GM18951 (cell line): ENCODE data around the gene POU1F1.

ENCODE experiments used
- POLR2A ChIP-seq: IDR thresholded peaks from 4 replicates; pipeline ENCODE4 v1.6.1; 2011; ENCODE audit warnings: mild to moderate bottlenecking; ENCODE audit not compliant: insufficient read length, insufficient read depth; ENCODE audit errors: extremely low read depth
- in situ Hi-C: fragments of 300-500 bp; cut with MboI; formaldehyde crosslinking; loops from one replicate; pipeline ENCODE4 v1.12.0; 2022; ENCODE audit warnings: low sequenced_read_pairs, mixed read lengths, inconsistent platforms; ENCODE audit not compliant: unreplicated experiment

The POU1F1 gene, protein sequence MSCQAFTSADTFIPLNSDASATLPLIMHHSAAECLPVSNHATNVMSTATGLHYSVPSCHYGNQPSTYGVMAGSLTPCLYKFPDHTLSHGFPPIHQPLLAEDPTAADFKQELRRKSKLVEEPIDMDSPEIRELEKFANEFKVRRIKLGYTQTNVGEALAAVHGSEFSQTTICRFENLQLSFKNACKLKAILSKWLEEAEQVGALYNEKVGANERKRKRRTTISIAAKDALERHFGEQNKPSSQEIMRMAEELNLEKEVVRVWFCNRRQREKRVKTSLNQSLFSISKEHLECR

DNA sequence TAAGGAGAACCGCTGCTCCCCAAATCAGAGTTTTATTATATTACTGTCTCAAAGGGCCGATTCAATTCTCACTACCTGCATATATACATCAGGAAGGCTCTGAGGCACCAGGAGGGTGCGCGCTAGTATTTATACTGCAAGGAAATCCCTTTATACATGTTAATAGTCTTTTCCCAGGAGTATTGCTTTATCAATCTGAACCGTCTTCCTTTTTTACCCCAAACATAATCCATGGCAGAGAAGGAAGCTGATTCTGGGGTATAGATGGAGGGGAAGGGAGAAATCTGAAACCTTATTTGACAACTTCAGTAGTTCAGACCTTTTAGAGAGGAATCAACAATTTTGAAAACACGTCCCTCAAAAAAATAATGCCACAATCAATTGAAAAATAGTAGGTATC, at the start of gene POU1F1:
POU1F1 (minus strand) TSS at position 101 of the 400 bp plus-strand sequence. CDS start 122 bp downstream, outside the sequence.
- TF ChIP-seq POLR2A = no peak
- in situ Hi-C loops = no loop called here

DNA sequence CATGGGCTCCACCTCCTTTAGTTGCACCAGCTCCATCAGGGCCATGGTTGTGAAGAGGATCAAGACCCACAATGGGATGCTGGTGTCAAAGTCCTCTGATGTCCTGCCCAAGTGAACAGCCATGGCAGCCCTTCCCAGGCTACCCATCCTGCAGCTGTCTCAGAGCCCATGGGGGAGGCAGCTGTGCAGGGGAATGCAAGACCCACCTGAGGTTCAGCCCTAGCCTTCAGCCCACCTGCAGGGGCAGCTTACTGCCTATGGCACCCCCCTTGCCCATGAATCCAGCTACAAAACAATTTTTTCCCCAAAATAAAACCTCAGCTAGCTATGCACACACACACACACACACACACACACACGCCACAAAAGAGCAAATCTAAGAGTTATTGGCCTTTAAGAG, 48.2 kb upstream of the POU1F1 start:
- TF ChIP-seq POLR2A = no peak
- in situ Hi-C loops = loop anchor here (25.0 kb wide), 1 partner anchor 663 kb away; no protein-coding TSS in a partner anchor

DNA sequence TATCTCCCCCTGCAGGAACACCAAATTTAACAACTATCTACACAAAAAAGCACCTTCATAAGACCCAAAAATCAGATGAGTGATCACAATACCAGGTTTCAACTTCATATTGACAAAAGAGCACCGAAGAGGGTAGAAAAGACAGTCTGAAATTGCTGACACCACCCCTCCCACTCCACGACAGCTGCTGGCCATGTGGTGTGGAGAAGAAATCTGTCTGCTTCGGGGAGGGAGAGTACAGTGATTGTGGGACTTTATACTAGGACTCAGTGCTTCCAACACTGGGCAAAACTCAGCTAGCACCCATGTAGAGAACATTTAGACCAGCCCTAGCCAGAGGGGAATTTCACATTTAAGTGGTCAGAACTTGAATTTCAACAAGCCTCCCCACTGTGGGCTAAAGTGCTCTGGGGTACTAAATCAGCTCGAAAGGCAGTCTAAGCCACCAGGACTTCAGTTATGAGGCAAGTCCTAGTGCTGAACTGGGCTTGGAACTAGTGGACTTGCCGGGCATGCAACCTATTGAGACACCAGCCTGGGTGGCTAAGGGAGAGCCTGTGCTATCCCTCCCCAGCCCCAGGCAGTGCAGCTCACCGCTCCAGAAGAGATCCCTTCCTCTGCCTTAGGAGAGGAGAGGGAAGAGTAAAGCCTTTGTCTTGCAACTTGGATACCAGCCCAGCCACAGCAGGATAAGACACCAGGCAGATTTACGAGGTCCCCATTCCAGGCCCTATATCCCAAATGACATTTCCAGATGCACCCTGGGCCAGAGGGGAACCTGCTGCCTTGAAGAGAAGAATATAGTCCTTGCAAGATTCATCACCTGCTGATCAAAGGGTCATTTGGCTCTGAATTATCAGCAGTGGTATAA, 44.6 kb upstream of the POU1F1 start:
- no peak for TF ChIP-seq POLR2A
- in situ Hi-C loops = loop anchor here (25.0 kb wide), 1 partner anchor 666 kb away; no protein-coding TSS in a partner anchor

DNA sequence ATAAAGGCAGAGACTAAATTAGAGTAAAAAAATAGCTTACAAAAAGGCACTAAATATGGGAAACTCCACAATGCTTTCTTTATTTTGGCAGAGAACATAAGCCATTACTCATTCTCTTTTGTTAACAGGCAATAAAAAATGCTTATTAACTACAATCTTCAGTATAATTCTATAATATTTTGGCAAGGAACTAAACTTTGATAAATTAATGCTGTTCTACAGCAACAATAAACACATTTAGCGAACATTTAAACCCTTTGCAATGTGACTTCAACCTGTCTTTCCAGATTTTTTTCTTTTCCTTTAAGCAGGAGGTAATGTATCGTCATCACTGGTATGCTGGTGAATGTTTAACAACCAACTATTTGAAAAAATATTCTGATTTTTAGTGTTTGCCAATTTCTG, 42.2 kb upstream of the POU1F1 start:
- in situ Hi-C loops = loop anchor here (25.0 kb wide), 1 partner anchor 669 kb away; no protein-coding TSS in a partner anchor

DNA sequence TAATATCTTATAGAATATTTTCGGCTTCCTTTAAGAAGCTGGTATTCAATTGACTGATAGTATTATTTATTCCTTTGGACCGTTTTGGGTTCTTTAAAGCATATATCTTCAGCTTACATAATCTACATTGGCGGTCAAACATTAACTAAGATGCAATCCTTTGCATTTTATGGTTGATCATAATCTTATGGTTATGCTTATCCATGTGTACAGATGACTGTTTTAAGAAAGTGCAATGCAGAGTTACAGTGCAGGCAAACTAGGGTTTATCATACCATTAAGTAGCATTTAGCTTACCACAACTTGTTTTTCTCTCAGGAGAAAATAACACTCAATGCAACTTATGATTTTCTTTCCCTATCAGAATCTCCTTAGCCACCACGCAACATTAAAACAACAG, 41.4 kb upstream of the POU1F1 start:
- TF ChIP-seq POLR2A = no peak
- in situ Hi-C loops = loop anchor here (25.0 kb wide), 1 partner anchor 670 kb away; no protein-coding TSS in a partner anchor

More for the DNA sequence above, 42.2 kb upstream of the POU1F1 start:
- TF ChIP-seq POLR2A = no peak

DNA sequence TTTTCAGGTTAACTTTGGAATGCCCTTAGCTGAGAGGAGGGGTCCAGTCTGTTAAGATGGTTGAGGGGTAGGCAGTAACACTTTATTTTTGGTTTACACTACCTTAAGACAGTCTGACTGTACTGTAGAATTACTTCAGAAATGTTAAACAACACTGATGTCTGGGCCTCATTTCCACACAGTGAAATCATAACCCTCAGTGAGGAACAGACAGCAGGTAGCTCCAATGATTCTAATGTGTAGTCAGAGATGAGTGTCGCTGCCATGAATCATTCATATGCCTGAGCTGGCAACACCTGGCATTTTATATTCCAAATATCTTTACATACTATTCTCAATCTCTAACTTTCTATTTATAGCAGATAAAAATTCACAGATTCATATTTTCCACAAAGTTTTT, 37.3 kb upstream of the POU1F1 start:
- in situ Hi-C loops = loop anchor here (25.0 kb wide), 1 partner anchor 674 kb away; no protein-coding TSS in a partner anchor

DNA sequence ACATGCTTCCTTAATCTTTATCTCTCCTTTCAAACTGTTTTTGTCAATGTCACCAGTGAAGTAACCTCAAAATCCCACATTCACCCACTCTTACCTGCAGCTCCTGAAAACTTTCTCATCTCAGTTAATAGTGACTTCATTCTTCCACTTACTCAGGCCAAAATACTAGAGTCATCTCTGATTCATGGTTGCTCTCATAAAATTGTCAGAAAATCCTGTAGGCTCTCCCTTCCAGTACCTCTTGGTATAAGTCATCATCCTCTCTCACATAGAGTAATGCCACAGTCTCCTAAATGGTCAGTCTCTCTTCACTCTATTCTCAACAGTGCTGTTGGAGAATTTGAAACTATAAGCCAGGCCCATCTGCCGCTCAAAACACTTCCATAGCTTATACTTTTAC, 34.9 kb upstream of the POU1F1 start:
- no peak for TF ChIP-seq POLR2A
- in situ Hi-C loops = loop anchor here (25.0 kb wide), 1 partner anchor 676 kb away; no protein-coding TSS in a partner anchor

More for the DNA sequence above, 37.3 kb upstream of the POU1F1 start:
- TF ChIP-seq POLR2A = no peak

DNA sequence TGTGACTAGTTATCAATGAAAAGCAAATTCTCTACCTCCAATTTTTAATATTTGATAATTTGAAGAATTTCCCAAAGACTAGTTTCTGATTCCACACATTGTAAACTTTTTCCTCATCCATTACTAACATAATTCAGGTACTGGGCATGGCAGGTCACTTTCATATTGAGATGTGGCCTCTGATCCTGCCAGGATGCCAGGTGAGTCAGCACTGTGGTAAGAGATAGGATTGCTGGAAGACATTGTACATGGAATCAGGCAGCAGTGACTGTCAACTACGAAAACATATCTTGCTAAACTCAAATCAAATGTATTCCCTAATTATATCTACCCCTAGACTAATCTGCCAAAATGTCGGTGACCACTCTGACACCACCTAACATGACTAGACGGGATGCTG, 33.2 kb upstream of the POU1F1 start:
- in situ Hi-C loops = loop anchor here (25.0 kb wide), 1 partner anchor 678 kb away; no protein-coding TSS in a partner anchor
- TF ChIP-seq POLR2A = no peak

DNA sequence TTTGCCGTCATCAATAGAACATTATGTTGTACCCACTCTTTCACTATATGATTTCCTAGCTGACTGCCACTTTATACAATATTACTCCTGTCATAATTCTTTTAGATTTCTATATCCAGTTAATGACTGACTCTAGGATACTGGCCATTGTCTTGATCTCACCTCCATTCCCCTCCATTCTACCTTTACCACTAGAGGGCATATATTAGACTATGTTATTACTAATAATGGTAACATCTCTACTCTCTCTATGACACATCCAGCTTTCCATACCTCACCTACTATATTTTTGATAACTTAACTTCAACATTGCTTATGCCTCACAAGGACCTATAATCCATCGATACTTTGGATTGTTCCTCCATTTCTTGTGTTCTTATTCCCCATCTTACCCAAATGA, 31.4 kb upstream of the POU1F1 start:
- no peak for TF ChIP-seq POLR2A
- in situ Hi-C loops = loop anchor here (25.0 kb wide), 1 partner anchor 679 kb away; no protein-coding TSS in a partner anchor

DNA sequence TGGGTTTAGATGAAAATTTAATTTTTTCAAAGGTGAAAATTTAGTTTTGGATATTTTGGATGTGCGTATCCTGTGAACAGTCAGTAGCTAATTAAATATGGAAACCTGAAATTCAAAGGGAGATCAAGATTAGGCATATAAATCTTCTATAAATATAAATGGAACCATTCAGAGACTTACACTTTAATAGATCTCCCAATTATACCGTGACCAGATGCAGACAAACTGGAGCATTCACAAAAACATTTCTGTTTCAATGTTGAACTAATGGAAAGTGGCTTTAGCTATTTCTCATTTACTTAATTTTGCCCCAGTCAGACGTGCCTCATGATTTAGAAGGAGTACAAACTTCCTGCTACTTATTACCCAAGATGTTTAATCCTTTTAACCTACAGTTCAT, 29.1 kb upstream of the POU1F1 start:
- in situ Hi-C loops = loop anchor here (25.0 kb wide), 1 partner anchor 682 kb away; no protein-coding TSS in a partner anchor
- TF ChIP-seq POLR2A = no peak

DNA sequence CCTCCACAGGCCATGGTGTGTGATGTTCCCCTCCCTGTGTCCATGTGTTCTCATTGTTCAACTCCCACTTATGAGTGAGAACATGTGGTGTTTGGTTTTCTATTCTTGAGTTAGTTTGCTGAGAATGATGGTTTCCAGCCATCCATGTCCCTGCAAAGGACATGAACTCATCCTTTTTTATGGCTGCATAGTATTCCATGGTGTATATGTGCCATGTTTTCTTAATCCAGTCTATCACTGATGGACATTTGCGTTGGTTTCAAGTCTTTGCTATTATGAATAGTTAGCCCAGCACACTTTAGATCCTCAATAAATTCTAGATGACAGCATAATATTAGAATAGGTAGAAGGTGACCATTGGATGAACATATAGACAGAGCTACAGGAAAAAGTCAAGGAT, 28.6 kb upstream of the POU1F1 start:
- in situ Hi-C loops = loop anchor here (25.0 kb wide), 1 partner anchor 682 kb away; no protein-coding TSS in a partner anchor

DNA sequence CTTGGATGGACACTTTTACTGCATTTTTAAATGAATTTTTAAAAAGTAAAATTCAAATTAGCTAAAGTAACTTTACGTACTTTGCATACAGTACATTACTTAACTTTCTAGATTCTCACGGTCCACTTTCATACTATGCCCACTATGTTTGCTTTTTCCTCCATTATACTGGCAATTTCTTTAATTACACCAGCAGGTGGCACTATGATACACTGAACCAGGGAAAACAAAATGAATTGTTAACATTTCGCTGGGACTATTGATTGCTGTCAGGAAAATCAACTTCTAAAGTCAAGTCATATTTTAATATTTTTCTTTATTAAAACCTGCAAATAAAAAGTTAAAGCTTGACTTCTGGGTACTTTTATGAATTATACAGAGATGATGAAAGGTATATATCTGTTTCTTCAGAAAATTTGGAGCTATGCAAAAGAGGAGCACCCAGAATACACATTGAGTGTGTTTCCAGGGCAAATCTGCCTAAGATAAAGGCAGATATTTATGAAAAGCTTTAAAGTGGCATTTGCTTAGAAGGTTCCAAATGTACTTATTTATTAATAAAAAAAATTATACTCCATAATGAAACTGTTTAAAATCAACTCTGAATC, 21.8 kb upstream of the POU1F1 start:
- in situ Hi-C loops = no loop called here
- no peak for TF ChIP-seq POLR2A

DNA sequence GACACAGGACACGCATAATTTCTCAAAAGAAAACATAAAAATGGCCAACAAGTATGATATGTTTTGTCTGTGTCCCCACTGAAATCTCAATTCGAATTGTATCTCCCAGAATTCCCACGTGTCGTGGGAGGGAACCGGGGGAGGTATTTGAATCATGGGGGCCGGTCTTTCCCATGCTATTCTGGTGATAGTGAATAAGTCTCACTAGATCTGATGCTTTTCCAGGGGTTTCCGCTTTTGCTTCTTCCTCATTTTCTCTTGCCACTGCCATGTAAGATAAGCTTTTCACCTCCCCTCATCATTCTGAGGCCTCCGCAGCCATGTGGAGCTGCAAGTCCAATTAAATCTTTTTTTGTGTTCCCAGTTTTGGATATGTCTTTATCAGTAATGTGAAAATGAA, 12.1 kb upstream of the POU1F1 start:
- TF ChIP-seq POLR2A = no peak
- in situ Hi-C loops = no loop called here
